HG03457 (cell line): Measurements from ENCODE around the gene STAG3.

Experiments
- ATAC-seq: cut with Tn5 transposase; IDR thresholded peaks from one replicate; pipeline ENCODE4 v1.9.1; 2021; ENCODE audit warnings: moderate number of reproducible peaks; ENCODE audit not compliant: unreplicated experiment

STAG3 gene

DNA sequence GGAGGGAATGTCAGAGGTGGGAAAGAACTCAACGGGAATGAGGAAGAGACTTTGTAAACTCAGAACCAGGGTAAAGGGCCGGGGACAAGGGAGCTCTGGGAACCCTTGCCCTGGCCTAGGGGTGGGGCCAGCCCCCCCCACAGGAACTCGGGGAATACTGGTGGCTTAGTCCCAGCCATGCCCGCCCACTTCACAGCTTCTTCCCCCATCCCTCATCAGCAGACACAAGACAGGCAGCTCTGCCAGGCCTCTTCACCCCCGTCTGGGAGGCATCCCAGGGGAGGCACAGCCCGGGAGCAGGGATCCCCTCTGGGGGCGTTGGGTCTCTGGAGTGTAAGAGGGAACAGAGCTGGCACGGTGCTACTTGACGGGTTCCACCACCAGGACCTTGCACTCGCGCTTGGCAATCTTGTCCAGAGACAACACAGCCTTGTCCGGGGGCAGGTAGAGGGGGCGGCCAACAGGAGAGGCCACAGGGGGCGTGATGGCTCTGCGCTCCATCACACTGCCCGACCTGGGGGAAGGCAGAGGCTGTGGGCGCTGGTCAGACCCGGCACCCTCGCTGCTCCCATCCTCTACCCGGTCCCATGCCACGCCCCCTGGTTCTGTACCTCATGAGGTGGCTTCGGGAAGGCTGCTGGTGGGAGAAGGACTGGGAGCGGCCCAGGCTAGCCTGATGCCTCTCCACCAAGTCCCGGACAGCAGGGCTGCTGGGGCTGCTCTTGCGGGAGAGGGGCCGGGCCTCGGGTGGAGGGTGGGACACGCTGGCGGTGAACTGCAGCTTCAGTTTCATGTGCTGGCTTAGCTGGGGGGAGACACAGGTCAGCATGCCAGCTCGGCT is 22.8 kb upstream of the STAG3 start:
- no peak for ATAC-seq

DNA sequence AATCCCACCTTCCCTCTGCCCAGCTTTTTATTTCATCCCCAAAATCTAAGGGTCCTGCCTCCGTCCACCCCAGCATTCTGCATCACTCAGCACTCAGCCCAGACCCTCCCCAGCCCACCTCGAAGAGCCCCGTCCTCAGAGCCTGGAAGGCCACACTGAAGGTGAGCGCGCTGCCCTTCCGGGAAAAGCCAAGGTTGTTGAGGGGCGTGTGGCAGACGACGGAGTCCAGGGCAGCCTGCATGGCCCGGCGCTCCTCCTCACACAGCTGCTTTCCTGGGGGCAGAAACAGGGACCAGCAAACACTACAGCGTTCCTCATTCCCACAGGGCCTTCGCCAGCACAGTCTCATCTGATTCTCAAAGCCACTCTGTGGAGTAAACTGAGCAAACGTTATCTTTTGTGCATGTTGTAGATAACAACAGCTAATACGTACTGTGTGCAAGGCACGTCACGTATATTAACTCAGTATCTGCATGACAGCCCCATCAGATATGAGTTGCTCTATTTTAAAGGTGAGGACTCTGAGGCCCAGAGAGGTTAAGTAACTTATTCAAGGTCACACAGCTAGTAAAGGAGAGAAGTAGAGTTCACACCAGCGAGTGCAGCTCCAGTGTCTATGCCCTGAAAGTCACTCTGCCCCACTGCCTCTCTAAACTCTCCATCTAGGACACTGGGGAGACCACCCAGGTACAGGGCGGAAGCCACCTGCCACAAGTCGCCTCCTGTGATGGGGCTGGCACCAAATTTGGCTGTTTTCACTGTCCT is 22.0 kb upstream of the STAG3 start:
- no peak for ATAC-seq

DNA sequence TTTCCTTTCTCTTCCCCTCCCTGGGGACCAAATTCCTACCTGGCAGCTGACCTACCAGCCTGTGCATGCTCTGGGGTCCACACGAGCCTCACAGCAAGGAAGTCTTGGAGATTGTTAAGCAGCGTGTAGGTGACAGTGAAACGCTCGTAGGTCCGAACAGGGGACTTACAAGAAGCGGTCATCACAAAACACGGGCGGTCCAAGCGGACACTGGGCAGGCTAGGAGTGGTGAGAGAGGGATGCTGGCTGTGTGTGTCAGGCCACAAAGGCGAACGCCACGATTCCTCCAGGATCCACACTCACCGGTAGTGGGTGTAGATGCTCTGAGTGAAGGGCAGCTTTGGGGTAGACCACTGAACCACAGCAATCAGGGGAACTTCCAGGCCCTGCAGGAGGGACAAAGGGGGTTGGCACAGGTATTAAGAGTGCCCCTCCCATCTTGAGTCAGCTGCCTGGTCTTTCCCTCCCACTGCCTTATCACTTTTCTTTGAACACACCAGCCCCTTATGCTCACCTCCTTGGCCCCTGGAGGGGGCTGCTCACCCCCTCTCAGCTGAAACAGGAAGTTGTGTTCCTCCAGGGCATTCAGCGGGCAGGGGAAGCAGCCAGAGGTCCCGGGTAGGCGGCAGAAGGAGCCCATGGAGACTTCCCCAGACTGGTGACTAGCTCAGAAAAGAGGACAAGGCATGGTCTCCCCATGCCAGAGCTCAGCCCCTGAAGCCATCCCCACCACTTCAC is 21.2 kb upstream of the STAG3 start:
- ATAC-seq, result no peak

DNA sequence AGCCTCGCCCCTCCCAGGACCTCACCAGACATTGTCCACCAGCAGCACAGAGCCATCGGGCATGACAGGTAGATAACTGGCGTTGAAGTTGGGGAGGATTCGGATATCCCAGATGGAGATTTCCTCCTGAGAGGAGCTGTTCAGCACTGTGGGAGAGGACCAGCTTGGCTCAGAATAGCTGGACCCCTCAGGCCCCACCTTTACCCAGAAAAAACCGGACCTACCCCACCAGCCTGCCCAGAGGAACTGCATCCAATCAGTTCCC is 20.7 kb upstream of the STAG3 start:
- ATAC-seq, result no peak

DNA sequence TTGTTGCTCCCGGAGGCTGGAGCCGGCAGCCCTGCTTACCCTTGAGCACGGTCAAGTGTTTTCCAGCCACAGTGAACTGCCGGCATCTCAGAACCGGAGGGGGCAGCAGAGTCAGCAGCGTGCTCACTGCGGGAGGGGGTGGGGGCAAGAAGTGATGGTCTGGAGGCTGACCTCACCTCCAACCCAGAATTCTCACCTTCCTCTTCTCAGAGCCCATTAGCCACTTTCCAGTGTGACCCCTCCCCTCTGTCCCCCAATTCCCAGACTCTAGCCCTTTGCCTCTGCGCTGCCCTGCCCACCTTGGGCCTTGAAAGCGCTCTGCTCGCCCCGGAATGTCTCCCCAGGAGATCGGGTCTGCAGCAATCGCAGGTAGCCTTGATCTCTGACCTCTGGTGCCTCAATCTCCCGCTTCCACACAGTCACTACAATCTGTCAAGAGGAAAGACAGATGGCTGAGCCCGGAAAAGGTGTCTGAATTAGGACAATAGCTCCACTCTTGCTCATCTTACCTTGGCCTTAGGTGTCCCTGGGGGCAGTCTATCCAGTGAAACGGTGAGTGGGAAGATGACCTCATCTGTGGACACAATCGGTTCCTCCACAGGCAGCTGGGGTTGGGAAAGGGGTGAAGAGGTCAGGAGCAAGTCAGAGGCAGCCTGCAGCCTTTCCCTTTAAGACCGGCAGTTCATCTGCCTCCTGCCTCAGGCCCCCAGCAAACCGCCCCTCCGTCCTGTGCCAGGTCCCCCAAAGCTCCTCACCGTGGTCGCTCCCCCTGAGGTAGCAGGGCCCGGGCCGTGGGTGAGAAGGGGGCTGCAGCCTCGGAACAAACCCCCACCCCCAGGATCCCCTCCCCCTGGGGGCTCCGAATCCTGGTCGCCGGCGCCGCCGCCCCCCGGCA is 20.1 kb upstream of the STAG3 start:
- no peak for ATAC-seq

DNA sequence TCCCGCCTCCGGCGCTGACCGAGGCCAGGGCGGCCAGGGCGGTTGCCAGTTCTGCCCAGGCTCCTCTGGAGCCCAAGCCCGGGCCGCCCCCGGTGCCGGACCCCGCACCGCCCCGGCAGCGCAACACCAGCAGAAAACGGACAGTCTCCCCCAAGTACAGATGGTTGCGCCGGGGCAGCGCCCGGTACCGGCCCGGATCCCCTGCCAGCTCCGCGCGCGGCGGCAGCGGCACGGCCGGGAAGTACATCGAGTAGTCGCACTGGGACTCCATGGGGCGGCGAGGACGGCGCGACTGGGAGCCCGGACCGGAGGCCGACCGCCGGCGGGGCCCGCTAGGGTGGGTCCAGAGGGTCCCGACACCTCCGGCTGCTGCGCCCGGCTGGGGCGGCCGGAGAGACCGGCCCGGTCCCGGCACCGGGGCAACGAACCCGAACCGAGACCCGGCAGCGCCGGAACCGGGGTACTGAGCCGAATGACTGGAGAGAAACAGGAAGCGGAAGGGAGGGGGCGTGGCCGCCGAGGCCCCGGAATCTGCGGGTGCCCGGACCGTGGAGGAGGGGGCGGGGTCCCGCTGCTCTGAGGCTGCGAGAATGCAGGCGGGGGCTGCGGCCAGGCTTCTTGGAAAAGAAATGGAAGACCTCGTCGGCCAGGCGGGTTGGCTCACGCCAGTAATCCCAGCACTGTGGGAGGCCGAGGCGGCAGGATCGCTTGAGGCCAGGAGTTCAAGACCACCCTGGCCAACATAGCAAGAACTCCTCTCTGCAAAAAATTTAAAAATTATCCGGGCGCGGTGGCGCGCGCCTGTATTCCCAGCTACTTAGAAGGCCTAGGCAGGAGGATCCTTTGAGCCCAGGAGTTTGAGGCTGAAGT is 19.3 kb upstream of the STAG3 start, which contains the start of gene TRAPPC14:
Gene TRAPPC14, minus strand, starts transcription at position 495 of the 870 bp plus-strand sequence. Its CDS starts 224 bp downstream, at position 271.
- ATAC-seq, result peak; percentile 48

DNA sequence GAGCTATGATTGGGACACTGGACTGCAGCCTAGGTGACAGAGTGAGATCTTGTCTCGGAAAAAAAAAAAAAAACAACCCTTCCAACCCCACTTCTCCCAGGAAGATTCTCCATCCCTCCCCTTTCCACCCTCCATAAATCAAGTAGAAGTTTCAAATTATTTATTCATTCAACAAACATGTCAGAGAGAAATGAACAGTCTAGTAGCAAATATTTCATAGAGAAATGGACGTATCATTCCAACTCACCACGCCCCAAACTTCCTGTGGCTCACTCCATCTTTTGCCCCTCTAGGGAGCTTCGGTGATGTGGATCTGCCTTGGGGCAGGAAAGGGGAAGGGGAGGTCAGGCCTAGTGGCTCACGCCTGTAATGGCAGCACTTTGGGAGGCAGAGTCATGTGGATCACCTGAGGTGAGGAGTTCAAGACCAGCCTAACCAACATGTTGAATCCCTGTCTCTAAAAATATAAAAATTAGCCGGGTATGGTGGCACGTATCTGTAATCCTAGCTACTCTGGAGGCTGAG is 18.6 kb upstream of the STAG3 start:
- ATAC-seq, result no peak

DNA sequence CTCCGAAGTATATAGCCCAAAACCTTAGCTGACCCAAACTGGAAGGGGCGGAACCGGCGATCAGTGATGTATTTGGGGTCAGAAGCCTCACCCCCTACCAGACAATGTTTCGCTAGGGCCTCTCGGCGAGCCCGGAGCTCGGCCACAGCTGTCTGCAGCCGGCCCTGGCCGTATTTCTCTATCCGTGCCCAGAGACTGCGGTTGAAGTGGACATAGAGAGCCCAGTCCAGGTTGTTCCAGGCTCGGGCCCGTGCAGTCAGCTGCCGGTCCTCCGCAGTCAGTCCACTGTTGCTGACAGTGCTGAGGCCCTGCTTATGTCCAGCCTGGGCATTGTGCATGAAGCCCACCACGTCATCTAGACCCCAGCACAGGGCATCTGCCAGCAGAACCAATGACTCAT is 17.7 kb upstream of the STAG3 start:
- no peak for ATAC-seq

DNA sequence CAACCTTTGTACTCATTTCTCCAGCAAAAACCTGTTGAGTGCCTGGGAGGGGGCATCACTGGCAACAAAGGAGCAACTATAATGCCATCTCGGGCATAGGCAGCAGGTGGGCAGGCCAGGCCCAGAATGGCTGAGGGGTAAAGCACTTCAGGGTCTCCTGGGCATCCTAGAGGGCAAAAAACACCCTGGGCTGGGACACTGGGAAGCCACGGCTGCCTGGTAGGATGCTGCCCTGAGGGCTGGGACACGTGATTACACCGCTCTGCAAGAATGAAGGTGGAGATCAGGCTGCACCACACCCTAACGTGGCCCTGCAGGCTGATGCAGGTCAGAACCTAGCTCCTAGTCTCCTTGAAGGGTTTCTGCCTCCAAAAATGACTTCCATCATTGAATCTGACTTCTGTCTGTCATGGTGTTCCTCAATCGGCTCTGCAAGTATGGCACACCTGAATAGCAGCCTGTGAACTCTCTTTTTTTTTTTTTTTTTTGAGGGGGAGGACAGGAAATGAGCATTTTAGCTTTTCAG is 14.6 kb upstream of the STAG3 start:
- no peak for ATAC-seq

DNA sequence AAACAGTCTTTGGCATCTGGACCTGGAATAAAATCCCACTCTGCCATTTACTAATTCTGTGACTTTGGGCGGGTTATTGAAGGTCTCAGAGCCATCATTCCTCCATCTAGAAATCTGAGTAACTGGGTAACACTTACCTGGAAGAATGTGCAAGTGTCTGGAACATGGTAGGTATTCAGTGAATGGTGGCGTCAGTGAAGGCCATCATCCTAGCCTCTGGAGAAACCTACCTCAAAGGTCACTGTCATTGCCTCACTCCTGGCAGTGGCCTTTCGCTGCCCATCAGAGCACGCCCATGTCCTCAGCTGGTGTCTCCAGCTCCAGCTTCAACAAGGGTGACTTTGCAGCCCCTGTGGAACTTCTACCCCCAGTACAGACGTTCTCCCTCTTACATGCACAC is 13.8 kb upstream of the STAG3 start:
- no peak for ATAC-seq

DNA sequence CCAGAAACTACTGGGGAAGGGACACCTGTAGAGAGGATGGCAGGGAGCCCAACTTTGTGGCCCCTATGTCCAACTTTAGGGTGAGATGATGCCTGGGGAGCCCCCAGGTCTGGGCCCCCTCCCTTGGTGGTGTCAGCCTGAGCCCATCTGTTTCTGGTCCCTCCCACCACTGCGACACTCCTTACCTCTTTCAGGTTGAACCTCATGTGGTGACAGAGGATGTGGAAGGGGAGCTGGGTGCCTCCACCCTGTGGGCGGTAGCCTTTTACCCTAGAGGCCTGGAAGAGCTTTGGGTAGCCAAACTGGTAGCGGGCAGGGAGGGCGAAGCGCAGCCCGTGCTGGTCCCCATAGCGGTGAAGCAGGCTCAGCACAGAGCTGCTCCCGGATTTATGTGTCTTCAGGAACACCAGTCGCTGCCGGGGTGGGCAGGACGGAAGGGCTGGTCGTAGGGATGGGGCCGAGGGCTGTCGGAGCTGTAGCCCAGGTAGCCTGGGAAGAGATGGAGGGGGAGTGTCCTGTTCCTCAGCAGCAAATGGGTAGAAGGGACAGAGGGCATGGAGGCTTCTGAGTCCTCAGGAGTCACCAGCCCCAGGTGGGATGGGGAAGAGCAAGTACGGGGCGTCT is 11.3 kb upstream of the STAG3 start:
- ATAC-seq, result no peak

DNA sequence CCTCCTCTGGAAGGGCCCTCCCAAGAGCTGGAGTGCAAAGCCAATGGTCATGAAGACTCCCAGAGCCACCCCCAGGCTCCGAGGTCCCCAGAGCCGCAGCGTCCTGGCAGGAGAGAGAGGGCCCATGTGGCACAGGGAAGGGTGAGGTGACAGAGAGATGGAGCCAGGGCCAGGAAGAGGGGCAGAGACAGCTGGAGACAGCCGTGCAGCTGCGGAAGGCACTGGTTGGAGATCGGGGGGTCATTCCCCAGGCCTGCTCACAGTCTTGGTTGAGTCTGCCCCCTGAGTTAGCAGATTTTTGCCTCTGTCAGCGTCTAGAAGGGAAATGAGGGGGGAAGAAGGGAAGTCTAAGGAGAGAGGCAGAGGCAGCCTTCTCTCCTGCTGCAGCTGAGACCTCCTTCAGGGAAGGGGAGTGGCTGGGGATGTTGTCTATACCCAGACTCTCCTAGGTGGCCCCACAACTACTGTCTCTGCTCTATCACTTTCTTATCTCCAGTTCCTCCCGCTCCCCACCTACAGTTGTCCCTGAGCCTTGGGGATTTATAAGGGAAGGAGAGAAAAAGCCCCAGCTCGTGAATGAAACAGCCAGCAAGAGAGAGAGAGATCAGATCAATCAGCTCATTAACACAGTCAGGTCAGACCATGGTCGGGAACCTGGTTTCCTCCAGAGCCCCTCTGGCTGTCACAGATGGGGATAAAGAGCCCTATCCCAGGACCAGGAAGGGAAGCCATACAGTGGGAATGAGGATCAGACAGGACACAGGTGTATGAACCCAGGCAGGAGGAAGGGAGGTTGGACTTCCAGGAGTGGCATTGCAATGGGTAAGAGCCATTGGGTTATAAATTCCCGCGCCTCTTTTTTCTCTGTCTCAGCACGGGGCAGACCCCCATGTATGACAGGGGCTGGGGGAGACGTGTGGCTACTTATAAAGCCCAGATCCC is 10.5 kb upstream of the STAG3 start:
- no peak for ATAC-seq

DNA sequence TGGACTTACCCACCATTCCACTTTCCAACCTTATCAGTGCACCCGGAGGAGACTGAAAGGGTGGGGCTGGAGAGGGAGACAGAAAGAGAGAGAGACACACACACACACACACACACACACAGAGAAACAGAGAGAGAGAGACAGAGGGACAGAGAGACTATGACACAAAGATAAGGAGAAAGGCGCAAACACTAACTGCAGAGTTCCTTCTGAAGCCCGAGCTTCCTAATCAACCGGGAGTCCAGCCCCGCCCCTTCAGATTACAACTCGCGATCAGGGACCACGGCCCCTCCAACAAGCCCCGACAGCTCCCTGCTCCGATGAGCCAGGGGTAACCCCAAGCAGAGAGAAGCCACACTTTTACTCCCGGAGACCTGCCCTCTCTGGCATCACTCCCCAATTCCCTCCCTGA is 9.8 kb upstream of the STAG3 start:
- ATAC-seq, result no peak

DNA sequence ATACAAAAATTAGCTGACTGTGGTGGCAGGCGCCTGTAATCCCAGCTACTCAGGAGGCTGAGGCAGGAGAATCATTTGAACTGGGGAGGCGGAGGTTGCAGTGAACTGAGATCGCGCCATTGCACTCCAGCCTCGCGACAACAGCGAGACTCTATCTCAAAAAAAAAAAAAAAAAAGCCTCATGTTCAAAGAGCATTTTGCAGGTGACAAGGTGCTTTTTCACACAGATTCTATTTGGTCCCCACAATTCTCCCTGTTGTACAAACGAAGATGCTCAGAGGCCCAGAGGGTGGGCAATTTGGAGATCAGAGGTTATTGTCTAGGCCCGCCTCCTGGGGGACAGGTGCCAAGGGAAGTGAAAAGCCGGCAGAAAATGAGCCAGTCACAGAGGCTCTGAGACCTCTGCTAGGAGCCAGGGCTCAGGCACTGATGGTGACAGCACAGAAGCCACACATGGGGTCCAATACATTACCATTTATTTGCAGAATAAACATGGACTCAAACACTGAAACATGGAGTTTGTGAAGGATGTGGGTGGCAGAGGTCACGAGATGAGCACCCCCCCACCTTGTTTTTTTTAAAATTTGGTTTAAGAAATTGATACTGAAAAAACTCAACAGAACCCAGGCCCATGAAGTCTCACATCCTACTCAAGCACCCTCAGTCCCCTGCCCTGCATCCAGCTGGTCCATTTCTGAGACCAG is 8.4 kb upstream of the STAG3 start:
- ATAC-seq, result no peak

DNA sequence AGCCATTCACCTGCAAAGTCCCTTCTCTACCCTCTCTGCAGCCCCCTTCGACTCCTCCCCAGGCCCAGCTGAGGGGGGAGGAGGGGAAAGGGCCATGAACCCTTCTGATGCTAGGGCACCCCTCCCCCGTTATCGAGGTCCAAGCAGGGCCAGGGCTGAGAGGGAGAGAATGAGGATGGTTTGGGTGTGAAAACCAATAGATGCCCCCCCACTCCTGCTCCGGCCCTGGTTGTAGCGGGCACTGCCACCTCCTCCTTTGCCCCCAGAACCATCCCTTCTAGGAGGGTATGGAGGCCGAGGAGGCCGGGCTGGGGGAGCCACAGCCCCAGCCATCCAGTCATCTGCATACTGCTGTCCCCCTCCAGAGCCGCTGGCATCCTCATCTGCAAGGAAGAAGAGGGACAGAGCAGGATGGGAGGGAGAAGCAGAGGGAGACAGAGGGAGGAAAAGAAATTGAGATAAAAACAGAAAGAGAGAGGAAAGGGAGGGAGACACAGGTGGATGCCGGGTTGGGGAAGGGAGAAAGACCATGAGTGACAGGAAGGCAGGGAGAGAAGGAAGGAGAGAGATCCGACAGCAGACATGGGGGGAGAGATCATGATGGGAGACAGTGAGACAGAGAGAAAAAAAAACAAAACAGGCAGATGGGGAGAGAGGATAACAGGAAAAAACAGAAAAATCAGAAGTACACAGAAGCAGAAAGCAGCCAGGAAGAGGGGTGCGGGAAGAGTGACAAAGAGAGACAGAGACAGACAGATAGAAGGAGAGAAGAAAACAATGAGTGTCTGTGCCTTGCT is 7.4 kb upstream of the STAG3 start:
- ATAC-seq, result no peak

DNA sequence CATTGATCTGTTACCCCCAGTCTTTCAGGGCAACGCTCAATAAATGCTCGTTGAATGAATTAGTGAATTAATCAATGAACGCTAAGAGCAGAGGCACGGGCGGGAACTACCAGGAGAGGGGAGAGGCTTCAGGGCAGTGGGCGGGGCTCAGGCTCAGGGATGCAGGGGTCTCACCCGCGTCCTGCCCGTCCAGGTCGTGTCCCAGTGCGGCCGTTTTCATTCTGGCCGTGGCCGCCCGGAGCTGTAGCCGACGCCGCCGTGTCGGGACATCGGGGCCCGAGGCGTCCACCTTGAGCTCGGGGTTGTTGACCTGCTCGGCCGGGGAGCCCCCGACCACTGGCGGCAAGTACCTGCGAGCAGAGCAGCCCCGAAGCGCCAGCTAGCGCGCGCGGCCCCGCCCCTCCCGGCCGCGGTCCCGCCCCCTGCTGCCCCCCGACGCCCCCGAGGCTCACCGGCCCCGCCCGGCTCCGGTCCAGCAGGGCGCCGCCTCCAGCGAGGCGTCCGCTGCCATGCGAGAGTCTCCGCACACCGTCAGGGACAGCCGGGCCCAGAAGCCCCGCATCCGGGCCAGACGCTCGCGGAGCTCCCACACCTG is 6.5 kb upstream of the STAG3 start:
- ATAC-seq, result no peak
